ENCODE data around the gene CBFA2T3.

Gene CBFA2T3

GRCh38 chr16:88983771-88984687, 7.0 kb upstream of the CBFA2T3 start:
- H3K27ac ChIP-seq (replicated peaks), result no peak overlapping the region
- DNase-seq (ENCODE audit: low read depth in 1 of 2, low spot score in 1 of 2), result no peak
- H3K27me3 ChIP-seq (ENCODE audit: insufficient read depth, poor library complexity, severe bottlenecking), result no peaks in the 10 kb centered on the region
- TF ChIP-seq SPI1 (IDR thresholded peaks at IDR 0.05; ENCODE audit: borderline replicate concordance, low read depth) (no peak), GABPA (IDR thresholded peaks at IDR 0.05; ENCODE audit: low read depth) (no peak), POLR2AphosphoS5 (IDR thresholded peaks at IDR 0.05; ENCODE audit: low read depth) (no peak), REST (IDR thresholded peaks at IDR 0.05; ENCODE audit: insufficient replicate concordance, low read depth) (no peak), CTCF (IDR thresholded peaks at IDR 0.05; ENCODE audit: insufficient read depth, low read length) (no peak)
- H3K4me3 ChIP-seq (replicated peaks; ENCODE audit: insufficient read depth, low read length), result no peak overlapping the region

- TF ChIP-seq GABPA (IDR thresholded peaks at IDR 0.05; ENCODE audit: low read depth), result no peak
- no peak for TF ChIP-seq CTCF (IDR thresholded peaks at IDR 0.05; ENCODE audit: insufficient read depth, low read length)
- H3K27me3 ChIP-seq (ENCODE audit: insufficient read depth, poor library complexity, severe bottlenecking), result no peaks in the 10 kb centered on the region
- no peak for DNase-seq (ENCODE audit: low read depth in 1 of 2, low spot score in 1 of 2)
- H3K4me3 ChIP-seq (replicated peaks; ENCODE audit: insufficient read depth, low read length), result no peak overlapping the region
- no peak overlapping the region for H3K27ac ChIP-seq (replicated peaks)
These were observed 6.2 kb upstream of the CBFA2T3 start for GRCh38 chr16:88983165-88983564.

GRCh38 chr16:88982286-88983084, 5.5 kb upstream of the CBFA2T3 start:
- Histone ChIP-seq H3K27me3 (ENCODE audit: insufficient read depth, poor library complexity, severe bottlenecking) (no peaks in the 10 kb centered on the region), H3K4me3 (replicated peaks; ENCODE audit: insufficient read depth, low read length) (no peak overlapping the region), H3K27ac (replicated peaks) (no peak overlapping the region)
- DNase-seq (ENCODE audit: low read depth in 1 of 2, low spot score in 1 of 2), result no peak
- TF ChIP-seq SPI1 (IDR thresholded peaks at IDR 0.05; ENCODE audit: borderline replicate concordance, low read depth) (no peak), REST (IDR thresholded peaks at IDR 0.05; ENCODE audit: insufficient replicate concordance, low read depth) (no peak), POLR2AphosphoS5 (IDR thresholded peaks at IDR 0.05; ENCODE audit: low read depth) (no peak), GABPA (IDR thresholded peaks at IDR 0.05; ENCODE audit: low read depth) (no peak), CTCF (IDR thresholded peaks at IDR 0.05; ENCODE audit: insufficient read depth, low read length) (no peak)

Measured in HL-60 (cell line).